HepG2 (cell line): ENCODE data around the gene CPEB4. TPM values are rescaled to one million over a fixed set of nuclear protein-coding genes. Genes with fewer than 3 reads are reported as not detected.

ENCODE experiments used
- ATAC-seq: fragments of 200-7000 bp; cut with Tn5 transposase; 3 replicates; pipeline ENCODE4 v1.9.1; 2020; ENCODE audit warnings: mild to moderate bottlenecking, moderate library complexity
- BruUV-seq: library from RNA; stranded (reverse); fragments of 400-500 nt; replicated peaks from 2 replicates; lab custom pipeline; 2021; lab: Mats Ljungman, UMichigan
- CTCF ChIA-PET: fragments of 300-600 bp; formaldehyde crosslinking; extraction: SDS; loops from one replicate; lab custom pipeline; 2021; ENCODE audit warnings: low total read pairs, inconsistent platforms, low intra/inter-chr PET ratio; lab: Yijun Ruan, JAX
- POLR2A ChIA-PET: fragments of 350-600 bp; sonication (Branson Sonifier 250); formaldehyde crosslinking; loops from one replicate; lab custom pipeline; 2020; ENCODE audit warnings: antibody characterized with exemption, inconsistent platforms; lab: Yijun Ruan, JAX
- DNase-seq: peaks from one replicate; pipeline ENCODE4 v3.0.0-alpha.2; 2015; ENCODE audit warnings: low spot score
- FAIRE-seq: peaks from 3 replicates; lab custom pipeline; 2011; peaks lifted over from hg19 to GRCh38; lab: Jason Lieb, UNC
- H2AFZ ChIP-seq: one replicate; pipeline ENCODE4 v1.6.1; 2011; ENCODE audit warnings: low read length, inconsistent platforms
- H3K27ac ChIP-seq: fragments of 300-600 bp; 3 replicates; pipeline ENCODE4 v1.8.0; 2011; ENCODE audit warnings: mixed run types, mild to moderate bottlenecking, mixed read lengths, low read length, inconsistent platforms; ENCODE audit not compliant: insufficient read depth; ENCODE audit errors: extremely low read length
- H3K27me3 ChIP-seq, 2 experiments: fragments of 200-600 bp in 1 of 2; 2 replicates in 1 of 2; 3 replicates in 1 of 2; pipeline versions ENCODE4 v1.6.0 to v1.8.0; 2011; ENCODE audit warnings: low read length in 2 of 2, mild to moderate bottlenecking in 2 of 2, moderate library complexity in 2 of 2, inconsistent platforms in 1 of 2; ENCODE audit not compliant: insufficient read depth in 2 of 2, control insufficient read depth in 1 of 2
- H3K36me3 ChIP-seq, 2 experiments: fragments of 200-600 bp in 1 of 2; replicated peaks in 1 of 2; 2 replicates in 1 of 2; 3 replicates in 1 of 2; pipeline versions ENCODE4 v1.5.1 to v1.8.0; 2011; ENCODE audit warnings: low read length in 2 of 2, inconsistent platforms in 1 of 2; ENCODE audit not compliant: insufficient read depth in 2 of 2, control insufficient read depth in 1 of 2
- H3K4me1 ChIP-seq: 2 replicates; pipeline ENCODE4 v1.5.1; 2012; ENCODE audit warnings: low read length, inconsistent platforms; ENCODE audit not compliant: insufficient read depth
- H3K4me2 ChIP-seq: 2 replicates; pipeline ENCODE4 v1.6.0; 2011; ENCODE audit warnings: low read depth, low read length, inconsistent platforms
- H3K4me3 ChIP-seq, 3 experiments: fragments of 200-600 bp in 1 of 3; sonication (generic), shearing (Covaris generic) in 1 of 3; replicated peaks in 1 of 3; 2 replicates each; pipeline ENCODE4 v1.5.1; 2011 to 2016; ENCODE audit warnings: low read length in 3 of 3, inconsistent platforms in 2 of 3, low read depth in 2 of 3, mild to moderate bottlenecking in 2 of 3, control low read depth in 1 of 3, mixed read lengths in 1 of 3; ENCODE audit not compliant: insufficient read depth in 1 of 3
- H3K79me2 ChIP-seq: one replicate; pipeline ENCODE4 v1.6.1; 2011; ENCODE audit warnings: low read length, inconsistent platforms; ENCODE audit not compliant: insufficient read depth
- H3K9ac ChIP-seq: 2 replicates; pipeline ENCODE4 v1.6.0; 2011; ENCODE audit warnings: mild to moderate bottlenecking, low read depth, low read length, inconsistent platforms; ENCODE audit not compliant: insufficient read depth
- H3K9me3 ChIP-seq: 2 replicates; pipeline ENCODE4 v1.5.1; 2012; ENCODE audit warnings: mild to moderate bottlenecking, low read length
- H4K20me1 ChIP-seq: 2 replicates; pipeline ENCODE4 v1.6.0; 2011; ENCODE audit warnings: inconsistent platforms, mild to moderate bottlenecking, low read length, moderate library complexity; ENCODE audit not compliant: insufficient read depth
- ARNTL ChIP-seq: sonication (generic); formaldehyde crosslinking; IDR thresholded peaks from 2 replicates; pipeline ENCODE4 v1.4.0; 2020; ENCODE audit warnings: mild to moderate bottlenecking, missing genetic modification reagents
- CENPBD1 ChIP-seq: sonication (generic); formaldehyde crosslinking; IDR thresholded peaks from 2 replicates; pipeline ENCODE4 v1.8.0; 2022; ENCODE audit warnings: missing genetic modification reagents, low read depth, mild to moderate bottlenecking, borderline replicate concordance
- GMEB2 ChIP-seq: IDR thresholded peaks from 2 replicates; pipeline ENCODE4 v1.6.1; 2016; ENCODE audit warnings: missing biosample characterization, missing genetic modification reagents, low read depth
- GTF2F1 ChIP-seq: fragments of 150-350 bp; IDR thresholded peaks from 2 replicates; pipeline ENCODE4 v1.6.1; 2014; ENCODE audit warnings: low read length
- MEIS2 ChIP-seq: sonication (generic); formaldehyde crosslinking; IDR thresholded peaks from 2 replicates; pipeline ENCODE4 v1.9.0; 2021; ENCODE audit warnings: mild to moderate bottlenecking, missing genetic modification reagents
- MLX ChIP-seq: IDR thresholded peaks from 2 replicates; pipeline ENCODE4 v1.6.1; 2016
- MNT ChIP-seq: fragments of 450-650 bp; IDR thresholded peaks from 2 replicates; pipeline ENCODE4 v1.6.1; 2016
- MXD1 ChIP-seq: sonication (generic); formaldehyde crosslinking; IDR thresholded peaks from 2 replicates; pipeline ENCODE4 v1.4.0; 2020; ENCODE audit warnings: mild to moderate bottlenecking, missing genetic modification reagents
- PCBP2 ChIP-seq: fragments of 200-400 bp; formaldehyde crosslinking; optimal IDR thresholded peaks from 2 replicates; pipeline ENCODE3; 2018; ENCODE audit warnings: low read length, low read depth; ENCODE audit not compliant: poor library complexity, severe bottlenecking
- PHF8 ChIP-seq: sonication (generic); formaldehyde crosslinking; IDR thresholded peaks from 2 replicates; pipeline ENCODE4 v1.5.0; 2020; ENCODE audit warnings: missing genetic modification reagents
- POLR2AphosphoS2 ChIP-seq: IDR thresholded peaks from 2 replicates; pipeline ENCODE4 v1.6.1; 2011; ENCODE audit warnings: low read depth, low read length, improper control_type of control experiment
- RBM39 ChIP-seq: fragments of 200-400 bp; formaldehyde crosslinking; IDR thresholded peaks from one replicate; pipeline ENCODE4 v1.6.1; 2018; ENCODE audit warnings: antibody characterized with exemption, mild to moderate bottlenecking, low read depth, low read length; ENCODE audit not compliant: poor library complexity, severe bottlenecking
- ZFP41 ChIP-seq: sonication (generic); formaldehyde crosslinking; IDR thresholded peaks from 2 replicates; pipeline ENCODE4 v1.4.0; 2020; ENCODE audit warnings: mild to moderate bottlenecking, missing genetic modification reagents, borderline replicate concordance
- ZNF101 ChIP-seq: sonication (generic); formaldehyde crosslinking; IDR thresholded peaks from 2 replicates; pipeline ENCODE4 v1.4.0; 2020; ENCODE audit warnings: mild to moderate bottlenecking, low read depth, missing genetic modification reagents, borderline replicate concordance
- ZNF274 ChIP-seq: sonication (generic); formaldehyde crosslinking; IDR thresholded peaks from 2 replicates; pipeline ENCODE4 v1.5.1; 2020; ENCODE audit warnings: mild to moderate bottlenecking, missing genetic modification reagents
- ZNF34 ChIP-seq: sonication (generic); formaldehyde crosslinking; IDR thresholded peaks from 2 replicates; pipeline ENCODE4 v1.4.0; 2020; ENCODE audit warnings: mild to moderate bottlenecking, missing genetic modification reagents, borderline replicate concordance
- ZNF720 ChIP-seq: sonication (generic); formaldehyde crosslinking; IDR thresholded peaks from 2 replicates; pipeline ENCODE4 v1.4.0; 2020; ENCODE audit warnings: missing genetic modification reagents
- ZNF773 ChIP-seq: sonication (generic); formaldehyde crosslinking; IDR thresholded peaks from 2 replicates; pipeline ENCODE4 v1.4.0; 2020; ENCODE audit warnings: missing genetic modification reagents, borderline replicate concordance
- ZSCAN29 ChIP-seq: sonication (generic); formaldehyde crosslinking; conservative IDR thresholded peaks from 2 replicates; pipeline ENCODE4 v1.4.0; 2020; ENCODE audit warnings: mild to moderate bottlenecking, missing genetic modification reagents
- WGBS: methylation state at CpG from one replicate; pipeline ENCODE4 v1.1.6; 2017; ENCODE audit warnings: low lambda C conversion rate; 5-methylcytosine and 5-hydroxymethylcytosine counted together
- in situ Hi-C: cut with HindIII; loops from 2 replicates; pipeline ENCODE4 v1.10.0; 2017; ENCODE audit warnings: low pct_unique_long_range_greater_than_20kb; ENCODE audit not compliant: extremely low pct_ligation_motif_present
- intact Hi-C: fragments of 100-400 bp; cut with micrococcal nuclease; formaldehyde crosslinking; loops from one replicate; pipeline ENCODE4 v1.10.0; 2022; ENCODE audit not compliant: unreplicated experiment
- polyA plus RNA-seq, 8 experiments: library from polyadenylated mRNA; depleted of rRNA in 3 of 8; stranded (reverse) in 7 of 8; unstranded in 1 of 8; fragments of >200 nt; fragmentation: Illumina TruSeq in 4 of 8; extraction: Trizol in 4 of 8; gene quantifications; 2 replicates each; pipeline versions ENCODE4 v1.2.1 to v1.2.3, GENCODE V29; 2011 to 2016; ENCODE audit warnings: low read depth in 4 of 8, missing spikeins in 1 of 8, mixed read lengths in 1 of 8; ENCODE audit not compliant: insufficient read depth in 1 of 8
- total RNA-seq, 5 experiments: library from RNA; depleted of rRNA; stranded (reverse); fragments of >200 nt; fragmentation: Illumina TruSeq; extraction: Trizol; gene quantifications; 2 replicates each; pipeline ENCODE4 v1.2.3, GENCODE V29; 2016; ENCODE audit warnings: low read depth in 1 of 5
- TF ChIP-seq, protein P1 (sequence below): sonication (generic); formaldehyde crosslinking; IDR thresholded peaks from 2 replicates; pipeline ENCODE4 v1.5.0; 2020; ENCODE audit warnings: mild to moderate bottlenecking, low read depth, missing genetic modification reagents, borderline replicate concordance

Gene CPEB4
- total and polyA plus RNA-seq, 2 of the 13 experiments (the other 11 are each of a cell fraction or from before 2014, with no cell fraction given), result 7.7 to 26.7 TPM

- Histone ChIP-seq H3K4me2 (no peak overlapping the region), H3K27ac (no peak overlapping the region), H3K4me1 (peaks cover 60% of the 10 kb centered on the region), H3K4me3 (no peak overlapping the region), H2AFZ (no peak overlapping the region), H3K9me3 (no peaks in the 10 kb centered on the region), H3K36me3 (no peaks in the 10 kb centered on the region), H3K27me3 (no peaks in the 10 kb centered on the region; a peak in 1 of 5 replicates), H3K79me2 (no peaks in the 10 kb centered on the region), H3K9ac (no peak overlapping the region), H4K20me1 (no peaks in the 10 kb centered on the region)
- FAIRE-seq (no peak), ATAC-seq (no peak), DNase-seq (no peak)
- in situ Hi-C loops, result no loop called here
- no peak for TF ChIP-seq MNT
- TF ChIP-seq GTF2F1, result no peak
- no peak for TF ChIP-seq POLR2AphosphoS2
- TF ChIP-seq MLX (CRISPR knock-in tag), result no peak
- TF ChIP-seq ZNF720 (CRISPR knock-in tag), result no peak
- no peak for TF ChIP-seq ZNF773 (CRISPR knock-in tag)
- no peak for TF ChIP-seq ZSCAN29 (CRISPR knock-in tag)
- no peak for TF ChIP-seq MXD1 (CRISPR knock-in tag)
- no peak for TF ChIP-seq ZFP41 (CRISPR knock-in tag)
- TF ChIP-seq RBM39, result no peak
- TF ChIP-seq ZNF274 (CRISPR knock-in tag), result no peak
- no peak for TF ChIP-seq ARNTL (CRISPR knock-in tag)
- TF ChIP-seq GMEB2 (CRISPR knock-in tag), result no peak
- TF ChIP-seq ZNF34 (CRISPR knock-in tag), result no peak
- TF ChIP-seq CENPBD1 (CRISPR knock-in tag), result no peak
- TF ChIP-seq ZNF101 (CRISPR knock-in tag), result no peak
- TF ChIP-seq PHF8 (CRISPR knock-in tag), result no peak
- no peak for TF ChIP-seq MEIS2 (CRISPR knock-in tag)
- TF ChIP-seq, protein P1, sequence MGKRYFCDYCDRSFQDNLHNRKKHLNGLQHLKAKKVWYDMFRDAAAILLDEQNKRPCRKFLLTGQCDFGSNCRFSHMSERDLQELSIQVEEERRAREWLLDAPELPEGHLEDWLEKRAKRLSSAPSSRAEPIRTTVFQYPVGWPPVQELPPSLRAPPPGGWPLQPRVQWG (CRISPR knock-in tag), result no peak
- no peak for TF ChIP-seq PCBP2
- no TSS peak for BruUV-seq
- ChIA-PET CTCF (no interaction called here), POLR2A (no interaction called here)
- intact Hi-C loops, result no loop called here
- WGBS, result 52% methylated on average over 6 of the region's 6 CpGs
Observed at GRCh38 chr5:173858021-173858669, 30.0 kb upstream of the CPEB4 start.
